WI38 (cell line): ENCODE data around the gene PYHIN1.

Experiments used
- H3K4me3 ChIP-seq: 2 replicates; pipeline ENCODE4 v1.5.1; 2011; ENCODE audit warnings: low read depth, mild to moderate bottlenecking, control low read depth, low read length
- CTCF ChIP-seq: IDR thresholded peaks from 2 replicates; pipeline ENCODE4 v1.5.1; 2012; ENCODE audit warnings: low read depth, mild to moderate bottlenecking, control low read depth, low read length

The PYHIN1 gene

GRCh38 chr1:158972841-158973240 is 41.5 kb downstream of the PYHIN1 start:
- TF ChIP-seq CTCF: no peak
- H3K4me3 ChIP-seq: no peak overlapping the region

DNA sequence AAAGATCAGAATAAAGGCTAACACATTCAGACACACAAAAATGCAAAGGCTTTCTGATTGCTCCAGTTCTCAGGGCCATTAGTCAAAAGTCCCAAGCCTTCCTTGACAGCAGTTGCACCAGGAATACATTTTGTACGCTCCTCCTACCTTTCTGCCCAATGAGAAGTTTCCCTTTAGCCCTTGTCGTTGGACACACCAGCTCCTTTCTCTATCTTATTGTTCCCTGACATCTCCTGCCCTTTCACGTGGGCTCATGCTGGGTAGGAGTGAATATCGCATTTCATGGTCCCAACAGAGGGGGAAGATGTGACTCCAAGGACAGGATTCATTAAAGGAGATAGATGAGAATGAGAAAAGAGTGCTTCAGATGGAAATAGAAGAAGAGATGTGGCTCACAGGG is 44.9 kb downstream of the PYHIN1 start:
- H3K4me3 ChIP-seq: no peak overlapping the region
- no peak for TF ChIP-seq CTCF

- no peak overlapping the region for H3K4me3 ChIP-seq
- TF ChIP-seq CTCF: no peak
Measured at GRCh38 chr1:158978730-158979129, 47.4 kb downstream of the PYHIN1 start.

- H3K4me3 ChIP-seq: no peak overlapping the region
- no peak for TF ChIP-seq CTCF
Measured at GRCh38 chr1:158979229-158979628, 47.9 kb downstream of the PYHIN1 start.

DNA sequence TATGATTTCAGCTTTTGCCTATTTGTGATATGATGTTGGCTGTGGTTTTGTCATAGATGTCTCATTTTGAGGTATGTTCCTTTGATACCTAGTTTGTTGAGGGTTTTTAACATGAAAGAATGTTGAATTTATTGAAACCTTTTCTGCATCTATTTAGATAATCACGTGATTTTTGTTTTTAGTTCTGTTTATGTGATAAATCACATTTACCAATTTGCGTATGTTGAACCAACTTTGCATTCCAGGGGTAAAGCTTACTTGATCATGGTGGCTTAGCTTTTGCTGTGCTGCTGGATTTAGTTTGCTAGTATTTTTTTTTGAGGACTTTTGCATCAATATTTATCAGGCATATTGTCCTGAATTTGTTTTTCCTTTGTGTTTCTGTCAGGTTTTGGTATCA is 51.9 kb downstream of the PYHIN1 start:
- no peak for TF ChIP-seq CTCF
- H3K4me3 ChIP-seq: no peak overlapping the region

GRCh38 chr1:158984386-158984785 is 53.0 kb downstream of the PYHIN1 start:
- H3K4me3 ChIP-seq: no peak overlapping the region
- no peak for TF ChIP-seq CTCF

DNA sequence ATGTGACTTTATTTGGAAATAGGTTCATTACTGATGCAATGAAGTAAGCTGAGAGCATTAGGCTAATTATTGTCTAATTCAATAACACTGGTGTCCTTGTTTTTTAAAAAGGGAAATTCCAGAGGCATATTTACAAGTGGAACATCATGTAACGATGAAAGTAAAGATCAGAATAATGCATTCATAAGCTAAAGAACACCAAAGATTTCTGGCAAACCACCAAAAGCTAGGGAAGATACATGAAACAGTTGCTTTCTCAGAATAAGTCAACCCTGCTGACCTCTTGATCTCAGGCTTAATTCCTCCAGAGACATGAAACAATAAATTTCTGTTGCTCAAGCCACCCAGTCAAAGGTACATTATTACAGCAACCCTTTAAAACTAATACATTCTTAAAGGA is 58.1 kb downstream of the PYHIN1 start:
- no peak for TF ChIP-seq CTCF
- H3K4me3 ChIP-seq: no peak overlapping the region
